Uterus (tissue), 4 donors: Measurements from ENCODE around the gene EXOC2. TPM values are rescaled to one million over a fixed set of nuclear protein-coding genes. Genes with fewer than 3 reads are reported as not detected.
"Not testable (repeated sequence)": the region's sequence is repeated elsewhere in the genome, so short reads cannot be mapped to it uniquely, and the experiment has no call there.

Experiments used
- DNase-seq, 2 donors: peaks; one replicate each; pipeline ENCODE4 v3.0.0-alpha.2; 2019 to 2020
- H3K27ac ChIP-seq, 2 donors: fragments of 200-600 bp; sonication (generic); 1 replicate in 1 of 2; 2 replicates in 1 of 2; pipeline ENCODE4 v1.5.1; 2016 to 2018
- H3K27me3 ChIP-seq, 2 donors: fragments of 200-600 bp; sonication (generic); one replicate each; pipeline ENCODE4 v1.5.1; 2018 to 2019; ENCODE audit warnings: control low read depth in 1 of 2
- H3K36me3 ChIP-seq, 2 donors: fragments of 200-600 bp; sonication (generic); one replicate each; pipeline ENCODE4 v1.5.1; 2019; ENCODE audit warnings: control low read depth in 1 of 2
- H3K4me1 ChIP-seq, 2 donors: fragments of 200-600 bp; sonication (generic); one replicate each; pipeline ENCODE4 v1.5.1; 2018 to 2019; ENCODE audit warnings: control low read depth in 1 of 2
- H3K4me3 ChIP-seq, 2 donors: fragments of 200-600 bp; sonication (generic); 1 replicate in 1 of 2; 2 replicates in 1 of 2; pipeline ENCODE4 v1.5.1; 2018 to 2019; ENCODE audit warnings: mild to moderate bottlenecking in 1 of 2
- H3K9me3 ChIP-seq, 2 donors: fragments of 200-600 bp; sonication (generic); one replicate each; pipeline ENCODE4 v1.5.1; 2019; ENCODE audit warnings: control low read depth in 1 of 2
- POLR2A ChIP-seq, 2 donors: fragments of 450-650 bp; IDR thresholded peaks; one replicate each; pipeline ENCODE4 v1.6.1; 2016; ENCODE audit warnings: antibody characterized with exemption in 2 of 2, mild to moderate bottlenecking in 1 of 2, moderate library complexity in 1 of 2
- intact Hi-C: fragments of 100-400 bp; cut with DNase I; formaldehyde crosslinking; loops from one replicate; pipeline ENCODE4 v1.15.1; 2023; ENCODE audit warnings: low total_unique reads
- total RNA-seq, 4 donors: library from RNA; depleted of rRNA in 3 of 4; stranded (reverse); fragments of >200 nt in 3 of 4; gene quantifications; one replicate each; pipeline versions ENCODE4 v1.1.0 to v1.2.4, GENCODE V29; 2014 to 2023
- TF ChIP-seq, protein P1 (sequence below), 4 experiments: fragments of 200-600 bp in 2 of 4; fragments of 450-650 bp in 2 of 4; sonication (generic) in 2 of 4; IDR thresholded peaks; one replicate each; pipeline ENCODE4 v1.5.1; 2016 to 2019; ENCODE audit warnings: antibody characterized with exemption in 4 of 4, mild to moderate bottlenecking in 2 of 4, moderate library complexity in 1 of 4
- donor health status: DM: yes; HTN: yes; CAD: no.

EXOC2 gene
- total RNA-seq, 4 donors from 2014 or later, result 12.3 to 27.0 (median 22.9) TPM

GRCh38 chr6:667253-667927, 25.5 kb downstream of the EXOC2 start:
- Histone ChIP-seq H3K27me3 (no peaks in the 10 kb centered on the region), H3K4me1 (no peaks in the 10 kb centered on the region), H3K4me3 (no peak overlapping the region), H3K27ac (no peak overlapping the region), H3K9me3 (no peaks in the 10 kb centered on the region), H3K36me3 (no peaks in the 10 kb centered on the region)
- TF ChIP-seq, protein P1, sequence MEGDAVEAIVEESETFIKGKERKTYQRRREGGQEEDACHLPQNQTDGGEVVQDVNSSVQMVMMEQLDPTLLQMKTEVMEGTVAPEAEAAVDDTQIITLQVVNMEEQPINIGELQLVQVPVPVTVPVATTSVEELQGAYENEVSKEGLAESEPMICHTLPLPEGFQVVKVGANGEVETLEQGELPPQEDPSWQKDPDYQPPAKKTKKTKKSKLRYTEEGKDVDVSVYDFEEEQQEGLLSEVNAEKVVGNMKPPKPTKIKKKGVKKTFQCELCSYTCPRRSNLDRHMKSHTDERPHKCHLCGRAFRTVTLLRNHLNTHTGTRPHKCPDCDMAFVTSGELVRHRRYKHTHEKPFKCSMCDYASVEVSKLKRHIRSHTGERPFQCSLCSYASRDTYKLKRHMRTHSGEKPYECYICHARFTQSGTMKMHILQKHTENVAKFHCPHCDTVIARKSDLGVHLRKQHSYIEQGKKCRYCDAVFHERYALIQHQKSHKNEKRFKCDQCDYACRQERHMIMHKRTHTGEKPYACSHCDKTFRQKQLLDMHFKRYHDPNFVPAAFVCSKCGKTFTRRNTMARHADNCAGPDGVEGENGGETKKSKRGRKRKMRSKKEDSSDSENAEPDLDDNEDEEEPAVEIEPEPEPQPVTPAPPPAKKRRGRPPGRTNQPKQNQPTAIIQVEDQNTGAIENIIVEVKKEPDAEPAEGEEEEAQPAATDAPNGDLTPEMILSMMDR (IDR thresholded peaks at IDR 0.05), result no peak
- no peak for TF ChIP-seq POLR2A (IDR thresholded peaks at IDR 0.05)
- no peak for DNase-seq
- intact Hi-C loops, result no loop called here

GRCh38 chr6:665403-666267, 27.3 kb downstream of the EXOC2 start:
- no peak for TF ChIP-seq POLR2A (IDR thresholded peaks at IDR 0.05)
- TF ChIP-seq, protein P1 (IDR thresholded peaks at IDR 0.05), result no peak
- H3K27ac ChIP-seq, result no peak overlapping the region

GRCh38 chr6:663788-664187, 29.2 kb downstream of the EXOC2 start:
- H3K36me3 ChIP-seq, H3K9me3 ChIP-seq, intact Hi-C loops, H3K27ac ChIP-seq, H3K4me3 ChIP-seq, H3K4me1 ChIP-seq, H3K27me3 ChIP-seq, DNase-seq: not testable (repeated sequence)

More at GRCh38 chr6:665403-666267, 27.3 kb downstream of the EXOC2 start:
- no peak for DNase-seq
- H3K9me3 ChIP-seq, result no peaks in the 10 kb centered on the region
- no peaks in the 10 kb centered on the region for H3K27me3 ChIP-seq
- H3K4me1 ChIP-seq, result no peaks in the 10 kb centered on the region
- intact Hi-C loops, result no loop called here
- H3K4me3 ChIP-seq, result no peak overlapping the region
- no peaks in the 10 kb centered on the region for H3K36me3 ChIP-seq

DNA sequence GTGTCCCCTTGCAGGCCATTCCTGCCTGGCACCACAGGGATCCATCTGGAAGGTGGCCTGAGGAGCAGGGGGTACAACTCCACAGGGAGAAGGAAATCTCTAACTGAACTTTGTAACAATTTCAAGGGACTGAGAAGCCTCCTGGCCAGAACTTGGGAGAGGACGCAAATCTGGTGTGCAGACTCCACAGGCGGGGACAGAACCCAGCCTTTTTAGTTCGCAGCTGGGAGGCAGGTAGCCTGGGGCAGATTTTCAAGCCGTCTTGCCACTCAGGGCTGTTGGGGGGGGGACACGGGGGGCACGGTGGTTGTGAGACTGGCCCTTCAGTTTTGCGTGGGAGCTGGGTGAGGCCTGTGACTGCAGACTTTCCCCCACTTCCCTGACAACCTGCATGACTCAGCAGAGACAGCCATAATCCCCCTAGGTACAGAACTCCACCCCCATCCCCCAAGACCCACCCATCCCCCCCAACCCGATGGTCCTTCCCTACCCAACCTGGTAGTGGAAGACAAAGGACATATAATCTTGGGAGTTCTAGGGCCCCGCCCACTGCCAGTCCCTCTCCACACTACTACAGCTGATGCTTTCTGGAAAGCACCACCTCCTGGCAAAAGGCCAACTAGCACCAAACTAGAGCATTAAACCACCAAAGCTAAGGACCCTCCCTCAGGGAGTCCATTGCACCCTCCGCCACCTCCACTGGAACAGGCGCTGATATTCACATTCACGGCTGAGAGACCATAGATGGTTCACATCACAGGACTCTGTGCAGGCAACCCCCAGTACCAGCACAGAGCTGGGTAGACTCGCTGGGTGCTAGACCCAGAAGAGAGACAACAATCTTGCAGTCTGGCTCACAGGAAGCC, 33.0 kb downstream of the EXOC2 start:
- Histone ChIP-seq H3K27me3 (no peaks in the 10 kb centered on the region), H3K4me3 (no peak overlapping the region), H3K4me1 (no peaks in the 10 kb centered on the region), H3K36me3 (no peaks in the 10 kb centered on the region), H3K9me3 (no peaks in the 10 kb centered on the region), H3K27ac (no peak overlapping the region)
- no peak for DNase-seq
- no peak for TF ChIP-seq POLR2A (IDR thresholded peaks at IDR 0.05)
- TF ChIP-seq, protein P1 (IDR thresholded peaks at IDR 0.05), result no peak
- intact Hi-C loops, result no loop called here

DNA sequence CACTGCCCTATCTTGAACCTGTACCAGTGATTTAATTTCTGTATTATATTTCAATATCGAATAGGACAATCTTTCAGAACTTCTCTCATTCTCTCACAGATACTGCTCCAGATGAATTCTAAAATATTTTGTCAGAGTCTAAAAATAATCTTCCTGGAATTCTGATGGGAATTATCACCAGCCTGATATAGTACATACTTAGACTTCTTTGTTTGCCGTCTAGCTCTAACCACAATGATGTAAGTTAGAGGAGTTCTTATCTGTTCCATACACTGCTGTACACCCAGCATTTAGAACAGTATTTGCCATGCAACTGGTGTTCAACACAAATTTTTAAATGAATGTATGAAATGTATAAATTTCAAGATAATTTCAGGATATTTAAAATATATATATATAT, 34.7 kb downstream of the EXOC2 start:
- Histone ChIP-seq H3K36me3 (no peaks in the 10 kb centered on the region), H3K9me3 (no peaks in the 10 kb centered on the region), H3K27me3 (no peaks in the 10 kb centered on the region), H3K27ac (no peak overlapping the region), H3K4me1 (no peaks in the 10 kb centered on the region), H3K4me3 (no peak overlapping the region)
- intact Hi-C loops, result no loop called here
- TF ChIP-seq, protein P1 (IDR thresholded peaks at IDR 0.05), result no peak
- TF ChIP-seq POLR2A (IDR thresholded peaks at IDR 0.05), result no peak
- DNase-seq, result no peak
